ENCODE measurements around the gene PPP1R14D.
A peak's percentile ranks its signal among the peaks of the same experiment; 100 is the strongest.

- TF ChIP-seq CTCF (IDR thresholded peaks at IDR 0.05) (no peak), POLR2A (IDR thresholded peaks at IDR 0.05) (peak; percentile 17)
Observed at GRCh38 chr15:40787344-40787841, 41.1 kb downstream of the PPP1R14D start.

Measured in prostate gland (tissue), 2 donors.